GM19239 (cell line): ENCODE measurements around the gene XPR1.
"Not testable (repeated sequence)": the region's sequence is repeated elsewhere in the genome, so short reads cannot be mapped to it uniquely, and the experiment has no call there.

ENCODE experiments used
- DNase-seq: peaks from one replicate; pipeline ENCODE4 v3.0.0; 2011; ENCODE audit warnings: low spot score; ENCODE audit not compliant: insufficient read length
- FAIRE-seq: peaks from 2 replicates; lab custom pipeline; 2011; peaks lifted over from hg19 to GRCh38; lab: Jason Lieb, UNC

Gene XPR1

GRCh38 chr1:180698580-180698979, 66.8 kb downstream of the XPR1 start:
- DNase-seq, result no peak
- FAIRE-seq, result no peak

- FAIRE-seq, DNase-seq: not testable (repeated sequence)
Measured at GRCh38 chr1:180702376-180702775, 70.6 kb downstream of the XPR1 start.

- FAIRE-seq, DNase-seq: not testable (repeated sequence)
Measured at GRCh38 chr1:180710746-180711145, 78.9 kb downstream of the XPR1 start.

GRCh38 chr1:180711260-180711659, 79.4 kb downstream of the XPR1 start:
- DNase-seq, FAIRE-seq: not testable (repeated sequence)

- DNase-seq, result no peak
- FAIRE-seq, result no peak
Measured at GRCh38 chr1:180720753-180721152, 88.9 kb downstream of the XPR1 start.

- no peak for DNase-seq
- FAIRE-seq, result no peak
Measured at GRCh38 chr1:180722586-180722985, 90.8 kb downstream of the XPR1 start.

- FAIRE-seq, result no peak
- DNase-seq, result no peak
Measured at GRCh38 chr1:180724055-180724454, 92.2 kb downstream of the XPR1 start.

GRCh38 chr1:180726024-180726423, 94.2 kb downstream of the XPR1 start:
- not testable (repeated sequence) for DNase-seq, FAIRE-seq

- not testable (repeated sequence) for DNase-seq, FAIRE-seq
Measured at GRCh38 chr1:180727751-180728150, 95.9 kb downstream of the XPR1 start.

- DNase-seq (no peak), FAIRE-seq (no peak)
Measured at GRCh38 chr1:180728472-180729106, 96.8 kb downstream of the XPR1 start.

- DNase-seq, result no peak
- FAIRE-seq, result no peak
Measured at GRCh38 chr1:180731131-180731530, 99.3 kb downstream of the XPR1 start.

- no peak for FAIRE-seq
Measured at GRCh38 chr1:180732866-180733265, 101.0 kb downstream of the XPR1 start.

GRCh38 chr1:180734366-180734765, 102.5 kb downstream of the XPR1 start:
- FAIRE-seq (no peak), DNase-seq (no peak)

More at GRCh38 chr1:180732866-180733265, 101.0 kb downstream of the XPR1 start:
- no peak for DNase-seq

GRCh38 chr1:180742663-180743062, 110.8 kb downstream of the XPR1 start:
- no peak for FAIRE-seq
- no peak for DNase-seq

- FAIRE-seq, result no peak
- no peak for DNase-seq
Measured at GRCh38 chr1:180743868-180744267, 112.0 kb downstream of the XPR1 start.

- DNase-seq (no peak), FAIRE-seq (no peak)
Measured at GRCh38 chr1:180745098-180745497, 113.3 kb downstream of the XPR1 start.

- no peak for DNase-seq
- no peak for FAIRE-seq
Measured at GRCh38 chr1:180751921-180752320, 120.1 kb downstream of the XPR1 start.

GRCh38 chr1:180754453-180754852, 122.6 kb downstream of the XPR1 start:
- DNase-seq (no peak), FAIRE-seq (no peak)

- FAIRE-seq, result no peak
- DNase-seq, result no peak
Measured at GRCh38 chr1:180757657-180758056, 125.8 kb downstream of the XPR1 start.

GRCh38 chr1:180762796-180763195, 131.0 kb downstream of the XPR1 start:
- FAIRE-seq (no peak), DNase-seq (no peak)

- FAIRE-seq, result no peak
Measured at GRCh38 chr1:180765151-180765550, 133.3 kb downstream of the XPR1 start.

GRCh38 chr1:180769889-180770288, 138.1 kb downstream of the XPR1 start:
- peak; percentile 62 for FAIRE-seq
- no peak for DNase-seq

More at GRCh38 chr1:180765151-180765550, 133.3 kb downstream of the XPR1 start:
- no peak for DNase-seq
